Ecto neural progenitor cell (in vitro differentiated cells): Measurements from ENCODE around the gene WASF2.
"Not testable (repeated sequence)": the region's sequence is repeated elsewhere in the genome, so short reads cannot be mapped to it uniquely, and the experiment has no call there.

Experiments used
- DNase-seq: peaks from one replicate; pipeline ENCODE4 v3.0.0-alpha.2; 2018; ENCODE audit warnings: low spot score

Gene WASF2

GRCh38 chr1:27496604-27497155, 6.7 kb upstream of the WASF2 start:
- DNase-seq, result peak; percentile 72

GRCh38 chr1:27492796-27493195, 2.8 kb upstream of the WASF2 start:
- DNase-seq, result no peak

- DNase-seq, result no peak
Measured at GRCh38 chr1:27491748-27492700, 2.1 kb upstream of the WASF2 start.

GRCh38 chr1:27489501-27489972, 430 bp downstream of the WASF2 start:
- DNase-seq, result no peak

GRCh38 chr1:27487966-27488884, 1.7 kb downstream of the WASF2 start:
- DNase-seq, result no peak

GRCh38 chr1:27485363-27485762, 4.6 kb downstream of the WASF2 start:
- DNase-seq, result no peak

GRCh38 chr1:27483659-27484058, 6.3 kb downstream of the WASF2 start:
- DNase-seq, result no peak

GRCh38 chr1:27481994-27482620, 7.9 kb downstream of the WASF2 start:
- DNase-seq, result no peak

GRCh38 chr1:27478098-27478497, 11.9 kb downstream of the WASF2 start:
- no peak for DNase-seq

GRCh38 chr1:27476237-27476636, 13.7 kb downstream of the WASF2 start:
- DNase-seq, result no peak

- no peak for DNase-seq
Measured at GRCh38 chr1:27475720-27476119, 14.2 kb downstream of the WASF2 start.

GRCh38 chr1:27473755-27474154, 16.2 kb downstream of the WASF2 start:
- DNase-seq, result no peak

GRCh38 chr1:27472098-27472497, 17.9 kb downstream of the WASF2 start:
- not testable (repeated sequence) for DNase-seq

GRCh38 chr1:27471477-27471876, 18.5 kb downstream of the WASF2 start:
- DNase-seq, result no peak

GRCh38 chr1:27469334-27469733, 20.6 kb downstream of the WASF2 start:
- DNase-seq, result no peak

GRCh38 chr1:27468378-27468777, 21.6 kb downstream of the WASF2 start:
- not testable (repeated sequence) for DNase-seq

GRCh38 chr1:27464926-27465647, 24.9 kb downstream of the WASF2 start:
- no peak for DNase-seq

- DNase-seq, result not testable (repeated sequence)
Measured at GRCh38 chr1:27463916-27464315, 26.1 kb downstream of the WASF2 start.

GRCh38 chr1:27458521-27458920, 31.4 kb downstream of the WASF2 start:
- DNase-seq, result not testable (repeated sequence)

- no peak for DNase-seq
Measured at GRCh38 chr1:27455139-27455811, 34.7 kb downstream of the WASF2 start.
